GM21723 (cell line): ENCODE data around the gene ARGLU1.
A peak's percentile ranks its signal among the peaks of the same experiment; 100 is the strongest.

Experiments
- ATAC-seq: cut with Tn5 transposase; IDR thresholded peaks from one replicate; pipeline ENCODE4 v1.9.1; 2021; ENCODE audit warnings: mild to moderate bottlenecking, moderate library complexity; ENCODE audit not compliant: unreplicated experiment

ARGLU1 gene

GRCh38 chr13:106587787-106588186, 19.9 kb upstream of the ARGLU1 start:
- no peak for ATAC-seq

DNA sequence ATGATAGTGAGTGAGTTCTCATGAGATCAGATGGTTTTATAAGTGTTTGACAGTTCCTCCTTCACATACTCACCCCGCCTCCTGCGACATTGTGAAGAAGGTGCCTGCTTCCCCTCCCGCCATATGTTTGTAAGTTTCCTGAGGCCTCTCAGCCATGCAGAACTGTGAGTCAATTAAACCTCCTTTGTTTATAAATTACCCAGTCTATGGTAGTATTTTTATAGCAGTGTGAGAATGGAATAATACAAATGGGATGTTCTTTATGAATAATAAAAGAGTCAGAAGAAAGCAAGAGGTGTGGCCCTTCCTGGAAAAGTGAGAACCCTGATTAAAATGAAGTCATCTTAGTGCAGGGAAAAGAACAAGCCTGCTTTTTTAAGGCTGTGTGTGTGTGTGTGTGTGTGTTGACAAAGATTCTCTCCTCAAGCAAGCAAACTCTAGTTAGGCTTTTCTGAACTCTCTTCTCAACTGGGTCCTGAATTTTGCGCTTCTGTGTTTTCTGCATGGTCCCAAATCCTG, 18.8 kb upstream of the ARGLU1 start:
- ATAC-seq = no peak

DNA sequence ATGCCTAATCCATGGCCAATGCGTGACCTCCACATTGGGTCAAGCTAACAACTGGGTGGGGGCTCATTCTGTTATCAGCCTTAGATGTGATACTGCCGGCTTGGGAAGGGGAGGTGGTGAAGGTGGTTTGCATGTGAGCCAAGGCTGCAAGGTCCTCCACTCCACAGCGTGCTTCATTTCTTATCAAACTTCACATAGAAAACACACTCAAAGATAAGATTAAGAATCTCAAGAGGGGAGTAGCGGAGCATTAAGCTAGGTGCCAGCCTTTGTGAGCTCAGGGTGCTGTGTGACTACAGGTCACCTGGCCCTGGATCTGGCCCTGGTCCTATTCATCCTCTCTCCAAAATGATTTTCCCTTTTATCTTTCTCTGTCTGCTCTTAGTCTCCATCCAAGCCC, 13.3 kb upstream of the ARGLU1 start:
- no peak for ATAC-seq

DNA sequence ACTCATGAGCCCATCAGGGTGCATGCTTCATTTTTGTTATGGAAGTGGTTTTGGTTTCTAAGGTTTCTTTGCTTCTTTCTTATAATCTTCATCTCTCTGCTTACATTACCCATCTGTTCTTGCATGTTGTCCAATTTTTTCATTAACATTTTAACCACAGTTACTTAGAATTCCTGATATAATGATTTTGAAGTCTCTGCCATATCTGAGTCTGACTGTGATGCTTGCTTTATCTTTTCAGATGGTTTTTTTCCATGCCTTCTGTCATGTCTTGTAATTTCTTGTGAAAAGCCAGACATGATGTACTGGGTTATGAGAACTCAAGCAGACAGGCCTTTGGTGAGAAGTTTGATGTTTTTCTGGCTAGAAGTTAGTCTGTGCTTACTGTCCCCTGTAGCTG, 8.0 kb upstream of the ARGLU1 start:
- no peak for ATAC-seq

GRCh38 chr13:106573868-106574267, 5.9 kb upstream of the ARGLU1 start:
- ATAC-seq = no peak

DNA sequence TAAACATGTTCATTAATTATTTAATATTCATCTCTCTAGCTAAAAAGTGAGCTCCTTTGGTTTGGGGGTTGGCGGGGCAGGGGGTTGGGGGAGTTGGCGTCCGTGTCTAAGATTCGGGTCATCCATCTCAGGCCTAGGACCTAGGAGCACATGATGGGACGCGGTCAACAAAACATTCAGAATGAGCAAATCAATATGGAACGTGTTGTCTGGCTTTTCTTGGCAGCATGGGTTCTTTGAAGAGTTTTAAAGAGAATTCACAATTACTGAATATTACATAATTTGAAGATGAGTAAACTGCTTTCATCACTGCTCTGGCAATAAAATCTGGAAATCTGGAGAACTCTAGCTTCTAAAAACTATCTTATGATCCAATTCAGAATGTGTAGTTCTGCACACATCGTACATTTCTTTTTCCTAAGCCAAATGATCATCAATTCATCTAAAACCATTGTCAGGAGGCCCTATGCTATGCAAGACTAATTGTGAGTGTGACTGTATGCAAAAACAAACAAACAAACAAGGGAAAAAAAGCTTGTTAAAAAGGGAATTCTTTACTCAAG, 5.4 kb upstream of the ARGLU1 start:
- no peak for ATAC-seq

- ATAC-seq = peak; percentile 43
These were observed 2.4 kb upstream of the ARGLU1 start for GRCh38 chr13:106570299-106570852.

DNA sequence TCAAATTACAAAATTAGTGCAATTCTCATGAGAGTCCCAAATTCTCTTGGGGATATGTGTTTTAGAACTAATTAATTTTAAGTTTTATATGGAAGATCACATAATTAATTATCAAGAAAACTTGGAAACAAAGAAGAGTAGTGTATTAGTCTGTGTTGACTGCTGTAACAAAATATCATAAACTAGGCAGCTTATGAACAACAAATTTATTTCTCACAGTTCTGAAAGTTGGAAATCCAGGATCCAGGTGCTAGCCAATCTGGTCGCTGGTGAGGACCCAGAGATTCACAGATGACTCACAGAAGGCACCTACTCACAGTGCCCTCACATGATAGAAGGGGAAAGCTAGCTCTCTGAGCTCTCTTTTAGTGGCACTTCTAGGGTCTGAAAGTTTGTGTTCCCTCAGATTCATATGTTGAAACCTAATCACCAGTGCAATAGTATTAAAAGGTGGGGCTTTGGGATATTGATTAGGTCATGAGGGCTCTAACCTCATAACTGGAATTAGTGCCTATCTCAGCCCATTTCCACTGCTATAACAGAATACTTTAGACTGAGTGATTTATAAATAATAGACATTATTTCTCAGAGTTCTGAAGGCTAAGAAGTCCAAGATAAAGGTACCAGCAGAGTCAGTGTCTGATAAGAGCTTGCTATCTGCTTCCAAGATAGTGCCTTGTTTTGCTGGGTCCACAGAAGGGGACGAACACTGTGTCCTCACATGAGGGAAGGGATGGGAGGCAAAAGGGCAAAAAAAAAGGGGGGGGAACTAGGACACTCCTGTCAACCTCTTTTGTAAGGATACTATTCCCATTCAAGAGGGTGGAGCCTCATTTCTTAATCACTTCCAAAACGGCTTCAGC, 1.5 kb upstream of the ARGLU1 start:
- ATAC-seq = no peak

- peak; percentile 36 for ATAC-seq
These were observed 514 bp upstream of the ARGLU1 start for GRCh38 chr13:106568299-106569003.

- peak; percentile 44 for ATAC-seq
These were observed 1.1 kb downstream of the ARGLU1 start for GRCh38 chr13:106566641-106567473.

DNA sequence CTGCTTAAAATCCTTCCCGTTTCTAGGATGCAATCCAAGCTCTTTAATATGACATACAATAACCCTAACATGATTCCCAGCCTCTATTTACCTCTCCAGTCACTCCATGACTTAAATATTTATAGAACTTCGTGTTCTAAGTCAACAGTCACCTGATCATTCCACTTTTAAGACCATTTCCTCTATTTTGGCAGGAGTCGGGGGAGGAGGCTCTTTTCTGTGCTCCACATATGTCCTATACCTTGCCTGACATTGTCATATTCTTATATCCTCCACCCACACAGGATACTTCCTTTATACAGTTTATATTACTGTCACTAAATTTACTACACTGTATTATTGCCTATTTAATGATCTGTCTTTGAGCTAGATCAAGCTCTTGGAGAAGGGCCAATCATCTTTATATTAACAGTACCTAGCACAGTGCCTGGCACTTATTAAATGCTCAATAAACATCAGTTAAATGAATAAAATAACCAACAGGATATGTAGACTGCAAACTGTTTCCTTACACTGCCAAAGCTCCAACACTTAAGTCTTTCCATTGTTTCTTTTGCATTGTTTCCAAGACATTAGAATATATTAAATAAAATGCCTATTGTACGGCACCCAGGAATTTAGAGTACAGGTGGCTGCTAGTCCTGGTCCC, 2.7 kb downstream of the ARGLU1 start:
- ATAC-seq = no peak

DNA sequence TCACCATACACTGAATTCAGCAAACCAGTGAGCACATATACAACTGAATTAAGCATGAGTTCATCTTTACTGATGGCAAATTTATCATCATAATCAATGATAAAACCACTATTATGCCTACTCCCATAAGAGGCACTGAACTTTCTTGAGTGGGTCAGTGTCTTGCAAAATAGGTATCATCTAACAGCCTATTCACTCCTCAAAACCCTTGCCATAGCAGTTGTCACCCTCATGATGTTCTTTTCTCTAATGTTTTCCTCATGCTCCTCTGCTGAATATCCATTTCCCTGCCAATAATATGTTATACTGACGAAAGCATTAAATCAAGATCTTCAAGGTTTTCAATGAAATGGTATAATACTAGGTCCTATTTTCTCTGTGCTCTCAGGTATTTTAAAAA, 5.6 kb downstream of the ARGLU1 start:
- no peak for ATAC-seq

- ATAC-seq = peak; percentile 73
These were observed 6.3 kb downstream of the ARGLU1 start for GRCh38 chr13:106561551-106562170.

DNA sequence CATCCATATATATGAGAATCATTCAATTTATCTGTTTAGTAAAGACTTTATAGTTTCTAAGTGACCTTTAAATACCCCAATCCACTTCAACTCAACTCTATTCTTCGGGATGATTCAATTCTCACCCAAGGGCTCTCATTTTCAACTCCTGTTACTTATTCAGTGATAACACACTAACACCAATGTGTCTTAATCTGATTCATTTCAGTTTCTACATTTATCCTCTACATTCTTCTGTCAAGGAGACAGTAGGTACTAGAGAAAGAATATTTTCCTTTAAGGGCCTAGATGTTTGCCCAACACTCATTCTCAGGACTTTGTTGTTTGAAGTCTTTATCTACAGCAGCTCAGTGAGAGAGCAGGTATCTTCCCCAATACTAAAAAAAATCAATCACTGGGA, 7.1 kb downstream of the ARGLU1 start:
- ATAC-seq = no peak

DNA sequence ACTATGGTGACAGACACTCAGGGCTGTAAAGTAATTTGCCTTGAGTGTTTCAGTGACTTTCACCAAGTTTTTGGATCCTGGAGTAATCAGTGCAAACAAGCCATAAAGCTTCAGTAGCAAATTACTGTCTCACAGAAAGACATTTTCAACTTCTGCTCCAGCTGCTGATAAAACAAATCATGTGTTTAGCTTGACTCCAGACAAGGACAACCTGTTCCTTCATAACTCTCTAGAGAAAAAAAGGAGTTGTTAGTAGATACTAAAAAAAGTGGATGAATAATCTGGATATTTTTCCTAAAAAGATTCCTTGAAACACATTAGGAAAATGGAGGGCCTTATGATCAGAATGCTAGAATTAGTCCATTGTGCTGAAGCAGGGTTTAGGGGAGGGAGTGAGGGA, 9.4 kb downstream of the ARGLU1 start:
- no peak for ATAC-seq

GRCh38 chr13:106555631-106556328, 12.2 kb downstream of the ARGLU1 start:
- no peak for ATAC-seq

- no peak for ATAC-seq
These were observed 16.2 kb downstream of the ARGLU1 start for GRCh38 chr13:106551751-106552150.

- ATAC-seq = no peak
These were observed 16.6 kb downstream of the ARGLU1 start for GRCh38 chr13:106551350-106551749.

- ATAC-seq = no peak
These were observed 17.3 kb downstream of the ARGLU1 start for GRCh38 chr13:106550570-106551135.
